Effector CD4-positive, alpha-beta T cell (primary cell): ENCODE results near the gene MYBPH.

Experiments
- DNase-seq: peaks from one replicate; pipeline ENCODE4 v3.0.0-alpha.2; 2020

Gene MYBPH

GRCh38 chr1:203126866-203127665 is 48.6 kb downstream of the MYBPH start:
- no peak for DNase-seq

GRCh38 chr1:203126151-203126865 is 49.3 kb downstream of the MYBPH start:
- no peak for DNase-seq

- no peak for DNase-seq
Observed at GRCh38 chr1:203124546-203125317, 50.9 kb downstream of the MYBPH start.

GRCh38 chr1:203124011-203124410 is 51.6 kb downstream of the MYBPH start:
- DNase-seq, result no peak

- no peak for DNase-seq
Observed at GRCh38 chr1:203122159-203122558, 53.5 kb downstream of the MYBPH start.

GRCh38 chr1:203121186-203122015 is 54.2 kb downstream of the MYBPH start:
- DNase-seq, result no peak

GRCh38 chr1:203120325-203121153 is 55.1 kb downstream of the MYBPH start:
- DNase-seq, result no peak
